A549 (cell line): ENCODE results near the gene ZBTB16. TPM values are rescaled to one million over a fixed set of nuclear protein-coding genes. Genes with fewer than 3 reads are reported as not detected.

Source experiments
- ATAC-seq, 2 experiments: fragments of 200-7000 bp in 1 of 2; fragments of >200 bp in 1 of 2; cut with Nextera tagmentation in 1 of 2; cut with Tn5 transposase in 1 of 2; 3 replicates each; pipeline versions ENCODE4 v1.8.0 to v1.9.1; 2018 to 2020; ENCODE audit warnings: mild to moderate bottlenecking in 1 of 2, moderate library complexity in 1 of 2
- CTCF ChIA-PET: fragments of 300-600 bp; sonication (Branson Sonifier 250); formaldehyde crosslinking; extraction: SDS; loops from one replicate; lab custom pipeline; 2021; ENCODE audit warnings: antibody characterized with exemption, inconsistent platforms; lab: Yijun Ruan, JAX
- POLR2A ChIA-PET: fragments of 350-600 bp; formaldehyde crosslinking; extraction: SDS; loops from one replicate; lab custom pipeline; 2021; ENCODE audit warnings: antibody characterized with exemption, inconsistent platforms; lab: Yijun Ruan, JAX
- DNase-seq, 2 experiments: peaks; one replicate each; pipeline versions ENCODE4 v3.0.0 to v3.0.0-alpha.2; 2011 to 2016; ENCODE audit warnings: low read depth in 1 of 2, low spot score in 1 of 2
- FAIRE-seq: peaks from 2 replicates; lab custom pipeline; 2011; peaks lifted over from hg19 to GRCh38; lab: Jason Lieb, UNC
- H3K27ac ChIP-seq, 2 experiments: fragments of >200 bp; sonication (Bioruptor Twin); formaldehyde crosslinking; 3 replicates each; pipeline ENCODE4 v1.5.1; 2016 to 2017
- H3K4me1 ChIP-seq: fragments of >200 bp; sonication (Bioruptor Twin); formaldehyde crosslinking; 3 replicates; pipeline ENCODE4 v1.6.1; 2016
- H3K4me2 ChIP-seq: fragments of >200 bp; sonication (Bioruptor Twin); formaldehyde crosslinking; 3 replicates; pipeline ENCODE4 v1.6.1; 2016
- H3K4me3 ChIP-seq: fragments of >200 bp; sonication (Bioruptor Twin); formaldehyde crosslinking; 3 replicates; pipeline ENCODE4 v1.5.1; 2016
- H3K9me3 ChIP-seq: fragments of >200 bp; sonication (Bioruptor Twin); formaldehyde crosslinking; 3 replicates; pipeline ENCODE4 v1.6.1; 2016
- BHLHE40 ChIP-seq: IDR thresholded peaks from 2 replicates; pipeline ENCODE4 v1.6.1; 2012; ENCODE audit warnings: low read depth, low read length, inconsistent platforms
- CEBPB ChIP-seq, 2 experiments: fragments of >200 bp in 1 of 2; sonication (Bioruptor Twin) in 1 of 2; formaldehyde crosslinking in 1 of 2; IDR thresholded peaks; 2 replicates each; pipeline ENCODE4 v1.6.1; 2012 to 2016
- CHD2 ChIP-seq: fragments of 150-350 bp; IDR thresholded peaks from 2 replicates; pipeline ENCODE4 v1.6.1; 2014; ENCODE audit warnings: low read length; ENCODE audit not compliant: partially characterized antibody
- EHF ChIP-seq: fragments of 250-450 bp; sonication (Bioruptor Pico); IDR thresholded peaks from 2 replicates; pipeline ENCODE4 v1.5.0; 2020; ENCODE audit warnings: mild to moderate bottlenecking
- FOSB ChIP-seq: fragments of 250-450 bp; sonication (Bioruptor Pico); IDR thresholded peaks from 2 replicates; pipeline ENCODE4 v1.5.0; 2020; ENCODE audit warnings: mild to moderate bottlenecking, moderate library complexity
- FOSL2 ChIP-seq, 2 experiments: fragments of 450-650 bp in 1 of 2; fragments of >200 bp in 1 of 2; sonication (Bioruptor Twin) in 1 of 2; formaldehyde crosslinking; IDR thresholded peaks; 2 replicates each; pipeline versions ENCODE4 v1.5.0 to v1.6.1; 2016 to 2020; ENCODE audit warnings: mild to moderate bottlenecking in 1 of 2, moderate library complexity in 1 of 2
- HOXB13 ChIP-seq: fragments of 250-450 bp; sonication (Bioruptor Pico); IDR thresholded peaks from 2 replicates; pipeline ENCODE4 v1.5.0; 2020; ENCODE audit warnings: low read depth, mild to moderate bottlenecking, moderate library complexity
- KDM1A ChIP-seq: fragments of 200-600 bp; sonication (generic); IDR thresholded peaks from 2 replicates; pipeline ENCODE4 v1.6.1; 2016; ENCODE audit warnings: low read depth, mild to moderate bottlenecking
- MYC ChIP-seq: IDR thresholded peaks from 2 replicates; pipeline ENCODE4 v1.6.1; 2012; ENCODE audit warnings: mild to moderate bottlenecking, inconsistent platforms, low read length, improper control_type of control experiment, borderline replicate concordance
- NPAS2 ChIP-seq: fragments of 250-450 bp; sonication (Bioruptor Pico); IDR thresholded peaks from 2 replicates; pipeline ENCODE4 v1.8.0; 2022; ENCODE audit warnings: mild to moderate bottlenecking, moderate library complexity, borderline replicate concordance
- NR3C1 ChIP-seq: fragments of >200 bp; sonication (Bioruptor Twin); formaldehyde crosslinking; IDR thresholded peaks from 3 replicates; pipeline ENCODE4 v1.6.1; 2017
- POLR2A ChIP-seq: IDR thresholded peaks from 2 replicates; pipeline ENCODE4 v1.6.1; 2012; ENCODE audit warnings: mild to moderate bottlenecking, low read length
- RAD21 ChIP-seq, 2 experiments: fragments of >200 bp in 1 of 2; sonication (Bioruptor Twin) in 1 of 2; formaldehyde crosslinking in 1 of 2; IDR thresholded peaks in 1 of 2; conservative IDR thresholded peaks in 1 of 2; 2 replicates in 1 of 2; 3 replicates in 1 of 2; pipeline ENCODE4 v1.6.1; 2012 to 2018; ENCODE audit warnings: inconsistent platforms in 1 of 2
- RARB ChIP-seq: fragments of 250-450 bp; sonication (Bioruptor Pico); IDR thresholded peaks from 2 replicates; pipeline ENCODE4 v1.8.0; 2021; ENCODE audit warnings: mild to moderate bottlenecking, moderate library complexity
- SMC3 ChIP-seq: fragments of >200 bp; sonication (Bioruptor Twin); formaldehyde crosslinking; IDR thresholded peaks from 3 replicates; pipeline ENCODE4 v1.6.1; 2018; ENCODE audit warnings: inconsistent platforms
- TFCP2L1 ChIP-seq: fragments of 250-450 bp; sonication (Bioruptor Pico); IDR thresholded peaks from 2 replicates; pipeline ENCODE4 v1.5.0; 2021; ENCODE audit warnings: mild to moderate bottlenecking
- TP53 ChIP-seq: fragments of 250-450 bp; sonication (Bioruptor Pico); IDR thresholded peaks from 2 replicates; pipeline ENCODE4 v1.5.0; 2021; ENCODE audit warnings: mild to moderate bottlenecking, moderate library complexity
- ZC3H11A ChIP-seq: fragments of 450-650 bp; IDR thresholded peaks from 2 replicates; pipeline ENCODE4 v1.6.1; 2014; ENCODE audit warnings: antibody characterized with exemption, mild to moderate bottlenecking
- ZFP36 ChIP-seq: fragments of 450-650 bp; IDR thresholded peaks from 2 replicates; pipeline ENCODE4 v1.6.1; 2014; ENCODE audit warnings: borderline replicate concordance; ENCODE audit not compliant: partially characterized antibody
- ZNF302 ChIP-seq: fragments of 250-450 bp; sonication (Bioruptor Pico); IDR thresholded peaks from 2 replicates; pipeline ENCODE4 v1.9.0; 2021; ENCODE audit warnings: inconsistent platforms, mild to moderate bottlenecking, moderate library complexity
- WGBS: methylation state at CpG from one replicate; pipeline ENCODE4 v1.1.6; 2017; ENCODE audit errors: missing lambda C conversion rate; 5-methylcytosine and 5-hydroxymethylcytosine counted together
- polyA plus RNA-seq, 4 experiments: library from polyadenylated mRNA; depleted of rRNA in 3 of 4; stranded (reverse); fragments of >200 nt; fragmentation: RNase III in 1 of 4; extraction: RNeasy Plus Mini Kit Qiagen cat#74134 plus additional on column Dnase treatment in 1 of 4; gene quantifications; 2 replicates in 3 of 4; 3 replicates in 1 of 4; pipeline ENCODE4 v1.2.3, GENCODE V29; 2011 to 2017
- TF ChIP-seq, protein P1 (sequence below): IDR thresholded peaks from 2 replicates; pipeline ENCODE4 v1.6.1; 2012
- TF ChIP-seq, protein P2 (sequence below): fragments of >200 bp; sonication (Bioruptor Twin); formaldehyde crosslinking; IDR thresholded peaks from 2 replicates; pipeline ENCODE4 v1.6.1; 2016
- TF ChIP-seq, protein P3 (sequence below): fragments of 200-600 bp; sonication (generic); IDR thresholded peaks from 2 replicates; pipeline ENCODE4 v1.6.1; 2016; ENCODE audit warnings: antibody characterized with exemption, mild to moderate bottlenecking, moderate library complexity
- TF ChIP-seq, protein P4 (sequence below): fragments of 250-450 bp; sonication (Bioruptor Pico); IDR thresholded peaks from 2 replicates; pipeline ENCODE4 v1.5.0; 2020; ENCODE audit warnings: low read depth, mild to moderate bottlenecking, moderate library complexity

The ZBTB16 gene
- polyA plus RNA-seq, 2 of the 4 experiments (the other 2 are of a cell fraction) = not detected

DNA sequence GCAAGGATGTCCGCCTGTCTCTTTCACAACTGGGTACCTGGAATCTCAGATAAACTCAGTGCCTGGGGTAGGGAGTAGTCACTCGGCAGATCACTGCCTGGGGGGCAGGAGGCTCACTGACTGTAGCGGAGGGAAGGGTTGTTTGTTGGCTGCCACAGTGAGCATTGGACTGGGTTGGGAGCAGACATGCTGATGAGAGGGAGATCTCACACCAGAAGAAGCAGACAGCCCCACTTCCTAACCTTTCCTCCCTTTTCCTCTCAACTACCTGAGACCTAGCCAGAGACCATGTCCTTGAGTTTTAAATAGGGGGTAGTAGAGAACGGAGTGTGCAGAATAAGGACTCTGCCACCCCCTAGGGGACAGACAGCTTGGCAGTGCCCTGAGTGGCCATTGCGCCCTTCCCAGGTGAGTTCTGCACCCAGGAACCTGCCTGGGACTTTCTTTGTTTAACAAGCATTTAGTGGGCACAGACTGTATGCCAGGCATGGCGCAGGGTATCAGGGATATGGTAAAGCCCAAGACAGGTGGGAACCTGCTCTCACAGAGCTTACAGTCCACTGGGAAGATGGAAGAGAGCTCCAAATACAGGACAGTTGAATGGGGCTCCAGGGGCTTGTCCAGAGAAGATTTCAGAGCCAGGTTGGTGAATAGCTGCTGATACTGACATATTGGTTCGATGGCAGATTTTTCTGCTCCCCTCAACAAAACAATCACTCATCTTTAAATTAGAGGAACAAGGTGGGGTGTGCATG is 121.0 kb downstream of the ZBTB16 start:
- DNase-seq = peak in 1 of 2 experiments; percentile 15
- no peak for FAIRE-seq
- POLR2A ChIA-PET = no interaction called here

DNA sequence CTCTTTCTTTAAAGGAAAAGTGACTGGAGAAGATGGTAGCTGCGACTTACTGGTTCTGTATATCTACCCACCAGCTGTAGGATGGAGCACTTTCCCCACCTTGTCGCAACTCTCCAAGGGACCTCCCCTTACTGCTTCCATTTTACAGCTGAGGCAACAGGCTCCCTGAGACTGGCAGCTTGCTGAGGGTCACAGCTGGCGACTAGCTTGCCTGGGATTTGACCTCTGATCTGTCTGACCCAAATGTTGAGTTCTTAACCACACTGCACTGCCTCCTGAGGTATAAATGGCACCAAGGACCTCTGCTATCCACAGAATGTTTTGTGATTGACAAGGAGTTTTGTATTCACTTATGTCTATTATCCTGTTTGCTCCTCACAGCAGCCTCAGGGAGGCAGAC is 121.7 kb downstream of the ZBTB16 start:
- FAIRE-seq (no peak), ATAC-seq (no peak), DNase-seq (no peak)
- 5% methylated on average over 3 of the region's 3 CpGs for WGBS
- H3K4me2 ChIP-seq = no peak overlapping the region
- ChIA-PET CTCF (interaction anchor here (0.6 to 1.3 kb wide), 5 partner anchors 10 to 285 kb away, joined by 3 to 4 read pairs (median 3); no protein-coding TSS in a partner anchor), POLR2A (no interaction called here)
- TF ChIP-seq, protein P1, sequence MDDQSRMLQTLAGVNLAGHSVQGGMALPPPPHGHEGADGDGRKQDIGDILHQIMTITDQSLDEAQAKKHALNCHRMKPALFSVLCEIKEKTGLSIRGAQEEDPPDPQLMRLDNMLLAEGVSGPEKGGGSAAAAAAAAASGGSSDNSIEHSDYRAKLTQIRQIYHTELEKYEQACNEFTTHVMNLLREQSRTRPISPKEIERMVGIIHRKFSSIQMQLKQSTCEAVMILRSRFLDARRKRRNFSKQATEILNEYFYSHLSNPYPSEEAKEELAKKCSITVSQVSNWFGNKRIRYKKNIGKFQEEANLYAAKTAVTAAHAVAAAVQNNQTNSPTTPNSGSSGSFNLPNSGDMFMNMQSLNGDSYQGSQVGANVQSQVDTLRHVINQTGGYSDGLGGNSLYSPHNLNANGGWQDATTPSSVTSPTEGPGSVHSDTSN = no peak
- TF ChIP-seq, protein P2, sequence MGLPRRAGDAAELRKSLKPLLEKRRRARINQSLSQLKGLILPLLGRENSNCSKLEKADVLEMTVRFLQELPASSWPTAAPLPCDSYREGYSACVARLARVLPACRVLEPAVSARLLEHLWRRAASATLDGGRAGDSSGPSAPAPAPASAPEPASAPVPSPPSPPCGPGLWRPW = no peak
- TF ChIP-seq HOXB13 = no peak
- TF ChIP-seq TP53 (CRISPR knock-in tag) = no peak
- no peak for TF ChIP-seq FOSL2 (IDR thresholded peaks at IDR 0.05)
- TF ChIP-seq FOSL2 (CRISPR knock-in tag; IDR thresholded peaks at IDR 0.05) = no peak
- no peak for TF ChIP-seq POLR2A
- no peak for TF ChIP-seq NR3C1
- TF ChIP-seq FOSB (CRISPR knock-in tag) = no peak
- no peak for TF ChIP-seq TFCP2L1 (CRISPR knock-in tag)
- TF ChIP-seq MYC = no peak
- TF ChIP-seq ZFP36 = no peak
- TF ChIP-seq ZNF302 = no peak
- TF ChIP-seq EHF (CRISPR knock-in tag) = no peak
- no peak for TF ChIP-seq CHD2
- no peak for TF ChIP-seq BHLHE40
- no peak for TF ChIP-seq RARB (CRISPR knock-in tag)
- no peak for TF ChIP-seq ZC3H11A
- H3K9me3 ChIP-seq = no peaks in the 10 kb centered on the region
- no peaks in the 10 kb centered on the region; the same call in 2 of the 3 replicates for H3K4me1 ChIP-seq
- H3K27ac ChIP-seq = no peak overlapping the region; a peak in 1 of 6 replicates
- H3K4me3 ChIP-seq = no peak overlapping the region

More for the DNA sequence above, 121.0 kb downstream of the ZBTB16 start:
- no peak overlapping the region for H3K4me2 ChIP-seq
- no peaks in the 10 kb centered on the region; the same call in 2 of the 3 replicates for H3K4me1 ChIP-seq
- H3K4me3 ChIP-seq = no peak overlapping the region
- TF ChIP-seq NPAS2 (CRISPR knock-in tag) (no peak), RAD21 (conservative IDR thresholded peaks at IDR 0.05 in 1 of 2, IDR thresholded peaks at IDR 0.05 in 1 of 2) (peak; percentile 40 to 48), FOSB (CRISPR knock-in tag) (no peak), KDM1A (no peak), CEBPB (IDR thresholded peaks at IDR 0.05) (no peak), SMC3 (0 out of 3 replicates have a peak, but pooled peaks have one; percentile 29)
- TF ChIP-seq, protein P3, sequence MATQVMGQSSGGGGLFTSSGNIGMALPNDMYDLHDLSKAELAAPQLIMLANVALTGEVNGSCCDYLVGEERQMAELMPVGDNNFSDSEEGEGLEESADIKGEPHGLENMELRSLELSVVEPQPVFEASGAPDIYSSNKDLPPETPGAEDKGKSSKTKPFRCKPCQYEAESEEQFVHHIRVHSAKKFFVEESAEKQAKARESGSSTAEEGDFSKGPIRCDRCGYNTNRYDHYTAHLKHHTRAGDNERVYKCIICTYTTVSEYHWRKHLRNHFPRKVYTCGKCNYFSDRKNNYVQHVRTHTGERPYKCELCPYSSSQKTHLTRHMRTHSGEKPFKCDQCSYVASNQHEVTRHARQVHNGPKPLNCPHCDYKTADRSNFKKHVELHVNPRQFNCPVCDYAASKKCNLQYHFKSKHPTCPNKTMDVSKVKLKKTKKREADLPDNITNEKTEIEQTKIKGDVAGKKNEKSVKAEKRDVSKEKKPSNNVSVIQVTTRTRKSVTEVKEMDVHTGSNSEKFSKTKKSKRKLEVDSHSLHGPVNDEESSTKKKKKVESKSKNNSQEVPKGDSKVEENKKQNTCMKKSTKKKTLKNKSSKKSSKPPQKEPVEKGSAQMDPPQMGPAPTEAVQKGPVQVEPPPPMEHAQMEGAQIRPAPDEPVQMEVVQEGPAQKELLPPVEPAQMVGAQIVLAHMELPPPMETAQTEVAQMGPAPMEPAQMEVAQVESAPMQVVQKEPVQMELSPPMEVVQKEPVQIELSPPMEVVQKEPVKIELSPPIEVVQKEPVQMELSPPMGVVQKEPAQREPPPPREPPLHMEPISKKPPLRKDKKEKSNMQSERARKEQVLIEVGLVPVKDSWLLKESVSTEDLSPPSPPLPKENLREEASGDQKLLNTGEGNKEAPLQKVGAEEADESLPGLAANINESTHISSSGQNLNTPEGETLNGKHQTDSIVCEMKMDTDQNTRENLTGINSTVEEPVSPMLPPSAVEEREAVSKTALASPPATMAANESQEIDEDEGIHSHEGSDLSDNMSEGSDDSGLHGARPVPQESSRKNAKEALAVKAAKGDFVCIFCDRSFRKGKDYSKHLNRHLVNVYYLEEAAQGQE = no peak
- TF ChIP-seq, protein P4, sequence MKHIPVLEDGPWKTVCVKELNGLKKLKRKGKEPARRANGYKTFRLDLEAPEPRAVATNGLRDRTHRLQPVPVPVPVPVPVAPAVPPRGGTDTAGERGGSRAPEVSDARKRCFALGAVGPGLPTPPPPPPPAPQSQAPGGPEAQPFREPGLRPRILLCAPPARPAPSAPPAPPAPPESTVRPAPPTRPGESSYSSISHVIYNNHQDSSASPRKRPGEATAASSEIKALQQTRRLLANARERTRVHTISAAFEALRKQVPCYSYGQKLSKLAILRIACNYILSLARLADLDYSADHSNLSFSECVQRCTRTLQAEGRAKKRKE (CRISPR knock-in tag) = no peak
- no peaks in the 10 kb centered on the region for H3K9me3 ChIP-seq
- CTCF ChIA-PET = interaction anchor here (0.6 to 1.3 kb wide), 7 partner anchors 11 to 284 kb away, joined by 3 to 5 read pairs (median 3); no protein-coding TSS in a partner anchor
- peak overlapping the region in 1 of 2 experiments; percentile 62; a peak in 1 of 6 replicates for H3K27ac ChIP-seq
- WGBS = 33% methylated on average over 5 of the region's 7 CpGs
- peak; percentile 55 to 82; a peak in 4 of 6 replicates for ATAC-seq
